ENCODE results near the gene CORO7.

CORO7 gene

GRCh38 chr16:4322121-4323052, 94.0 kb downstream of the CORO7 start:
- no peak for DNase-seq (ENCODE audit: low read depth, low spot score)

- no peak for DNase-seq (ENCODE audit: low read depth, low spot score)
Measured at GRCh38 chr16:4321286-4322120, 94.9 kb downstream of the CORO7 start.

- no peak for DNase-seq (ENCODE audit: low read depth, low spot score)
Measured at GRCh38 chr16:4320571-4321137, 95.7 kb downstream of the CORO7 start.

- DNase-seq (ENCODE audit: low read depth, low spot score) = no peak
Measured at GRCh38 chr16:4319454-4320421, 96.7 kb downstream of the CORO7 start.

GRCh38 chr16:4318967-4319366, 97.4 kb downstream of the CORO7 start:
- no peak for DNase-seq (ENCODE audit: low read depth, low spot score)

- DNase-seq (ENCODE audit: low read depth, low spot score) = no peak
Measured at GRCh38 chr16:4318451-4318910, 97.9 kb downstream of the CORO7 start.

GRCh38 chr16:4317532-4318450, 98.6 kb downstream of the CORO7 start:
- no peak for DNase-seq (ENCODE audit: low read depth, low spot score)

- no peak for DNase-seq (ENCODE audit: low read depth, low spot score)
Measured at GRCh38 chr16:4316864-4317531, 99.4 kb downstream of the CORO7 start.

- no peak for DNase-seq (ENCODE audit: low read depth, low spot score)
Measured at GRCh38 chr16:4316108-4316863, 100.1 kb downstream of the CORO7 start.

- DNase-seq (ENCODE audit: low read depth, low spot score) = no peak
Measured at GRCh38 chr16:4315186-4316107, 100.9 kb downstream of the CORO7 start, which contains the start of gene GLIS2. Gene GLIS2 (plus strand): TSS chr16:4316067. CDS start chr16:4332281, 16,214 bp downstream.

GRCh38 chr16:4314532-4315185, 101.7 kb downstream of the CORO7 start:
- DNase-seq (ENCODE audit: low read depth, low spot score) = no peak

- no peak for DNase-seq (ENCODE audit: low read depth, low spot score)
Measured at GRCh38 chr16:4313563-4314531, 102.5 kb downstream of the CORO7 start.

- DNase-seq (ENCODE audit: low read depth, low spot score) = peak; percentile 90
Measured at GRCh38 chr16:4309833-4310266, 106.5 kb downstream of the CORO7 start.

GRCh38 chr16:4309102-4309832, 107.1 kb downstream of the CORO7 start:
- DNase-seq (ENCODE audit: low read depth, low spot score) = no peak

All from brain pericyte (primary cell).